Posterior cingulate gyrus (tissue), 11 donors: ENCODE measurements around the gene PANK4.
A peak's percentile ranks its signal among the peaks of the same experiment; 100 is the strongest.

Experiments
- DNase-seq, 10 donors: peaks; one replicate each; pipeline versions ENCODE4 v3.0.0 to v3.0.0-alpha.2; 2020 to 2021; ENCODE audit warnings: mixed read lengths in 3 of 10
- intact Hi-C: fragments of 100-400 bp; cut with DNase I; formaldehyde crosslinking; loops from one replicate; pipeline ENCODE4 v1.15.1; 2023

Gene PANK4

DNA sequence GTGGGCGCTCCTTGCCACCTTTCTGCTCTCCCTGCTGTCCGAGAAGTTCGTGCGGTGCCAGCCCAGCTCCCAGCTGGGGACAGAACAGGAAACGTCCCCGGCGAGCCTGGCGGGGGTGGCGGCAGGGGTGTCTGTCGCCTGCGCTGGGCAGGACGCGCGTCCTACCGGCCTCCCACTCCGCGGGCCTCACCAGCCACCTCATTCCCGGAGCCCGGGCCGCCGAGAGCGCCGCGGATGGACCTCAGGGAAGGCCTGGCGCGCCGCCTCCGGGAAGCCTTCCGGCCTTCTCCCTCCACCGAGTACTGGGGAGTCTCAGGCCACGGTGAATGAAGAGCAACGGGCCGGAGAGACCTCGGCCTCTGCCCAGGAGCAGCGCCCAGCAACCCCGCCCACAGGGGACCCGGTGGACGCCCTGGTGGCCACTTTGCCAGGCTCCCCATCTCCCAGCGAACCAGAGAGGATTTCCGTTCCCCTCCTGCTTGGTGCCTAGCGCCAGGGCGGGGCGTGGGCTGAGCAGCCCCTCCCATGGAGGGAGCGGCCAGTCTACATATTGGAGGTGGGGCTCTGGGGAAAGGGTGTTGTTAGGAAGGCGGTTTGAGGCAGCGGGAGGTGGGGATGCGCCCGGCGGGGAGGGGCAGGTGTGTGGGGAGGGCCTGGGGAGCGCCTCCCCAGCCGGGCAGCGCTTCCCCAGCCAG lies 20.3 kb upstream of the PANK4 start:
- DNase-seq = peak in 6 of 10 donors; percentile 54 to 93 (median 76)
- intact Hi-C loops = no loop called here

DNA sequence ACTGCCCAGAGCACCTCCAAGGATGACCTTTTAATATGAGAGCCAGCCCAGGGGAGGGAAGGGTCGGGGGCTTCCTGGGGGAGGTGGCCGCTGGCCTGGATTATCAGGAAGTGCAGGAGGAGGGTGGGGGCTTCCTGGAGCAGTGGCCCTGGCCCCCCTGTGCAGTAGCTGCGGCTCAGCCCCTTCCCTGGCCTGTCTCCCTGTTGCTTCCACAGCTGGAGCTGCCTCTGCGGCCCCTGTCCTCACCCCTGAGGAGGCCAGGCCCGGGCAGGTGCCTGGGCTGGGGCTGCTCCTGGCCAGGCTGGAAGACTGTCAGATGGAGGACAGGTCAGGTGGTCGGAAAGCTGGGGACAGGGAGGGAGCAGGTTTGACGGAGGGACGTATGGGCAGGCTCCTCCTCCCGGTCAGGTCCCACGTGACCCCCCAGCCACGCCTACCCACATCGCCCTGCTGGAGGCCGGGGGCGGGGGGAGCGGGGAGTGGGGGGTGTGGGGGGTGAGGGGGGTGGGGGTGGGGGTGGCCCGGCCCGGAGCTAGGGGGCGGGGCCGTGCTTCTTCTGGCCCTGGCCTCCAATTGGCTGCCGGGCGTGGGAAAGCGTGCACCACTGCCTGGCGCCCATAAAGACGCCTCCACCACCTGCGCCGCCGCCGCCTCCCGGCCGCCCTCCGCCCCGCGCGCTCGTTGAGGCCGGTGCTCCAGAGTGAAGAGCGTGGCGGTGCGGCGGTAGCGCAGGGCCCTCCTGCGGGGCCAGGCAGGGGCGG lies 19.5 kb upstream of the PANK4 start:
- DNase-seq = peak; percentile 64 to 97 (median 76)
- intact Hi-C loops = no loop called here

DNA sequence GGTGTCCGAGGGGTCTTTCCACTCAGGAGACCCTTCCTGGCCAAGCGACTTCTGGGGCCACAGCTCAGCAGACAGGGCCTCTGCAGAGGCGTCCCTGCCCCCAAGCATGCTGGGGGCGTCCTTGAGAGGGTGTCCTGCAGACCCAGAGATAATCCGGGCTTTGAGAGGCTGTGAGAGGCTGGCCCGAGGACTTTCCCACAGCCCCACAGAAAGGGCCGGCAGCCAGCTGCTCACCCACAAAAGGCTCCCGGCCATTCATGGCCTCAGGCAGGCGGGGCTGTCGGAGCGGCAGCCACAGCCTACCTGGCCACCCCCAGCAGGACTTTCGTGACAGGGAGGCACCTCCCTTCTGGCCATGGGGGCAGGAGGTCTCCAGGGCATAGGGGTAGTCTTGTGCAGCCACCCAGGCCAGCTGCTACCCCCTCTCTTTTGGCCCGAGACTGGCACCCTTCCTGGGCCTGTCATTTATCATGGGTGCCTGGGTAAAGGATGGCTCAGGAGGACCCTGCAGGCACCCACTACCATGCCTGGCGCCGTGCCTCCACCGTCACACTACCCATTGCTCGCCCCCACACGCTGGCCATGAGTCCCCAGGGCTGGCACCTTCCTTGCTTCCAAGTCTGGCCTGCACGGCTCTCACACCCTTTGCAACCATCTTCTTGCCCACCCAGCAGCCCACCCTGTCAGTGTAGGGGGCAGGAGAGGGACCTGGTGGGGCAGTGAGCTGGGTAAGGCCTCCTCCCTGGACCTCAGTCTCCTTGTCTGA lies 18.7 kb upstream of the PANK4 start:
- intact Hi-C loops = loop anchor here (5.0 kb wide), 1 partner anchor 88 kb away; no protein-coding TSS in a partner anchor
- no peak for DNase-seq

DNA sequence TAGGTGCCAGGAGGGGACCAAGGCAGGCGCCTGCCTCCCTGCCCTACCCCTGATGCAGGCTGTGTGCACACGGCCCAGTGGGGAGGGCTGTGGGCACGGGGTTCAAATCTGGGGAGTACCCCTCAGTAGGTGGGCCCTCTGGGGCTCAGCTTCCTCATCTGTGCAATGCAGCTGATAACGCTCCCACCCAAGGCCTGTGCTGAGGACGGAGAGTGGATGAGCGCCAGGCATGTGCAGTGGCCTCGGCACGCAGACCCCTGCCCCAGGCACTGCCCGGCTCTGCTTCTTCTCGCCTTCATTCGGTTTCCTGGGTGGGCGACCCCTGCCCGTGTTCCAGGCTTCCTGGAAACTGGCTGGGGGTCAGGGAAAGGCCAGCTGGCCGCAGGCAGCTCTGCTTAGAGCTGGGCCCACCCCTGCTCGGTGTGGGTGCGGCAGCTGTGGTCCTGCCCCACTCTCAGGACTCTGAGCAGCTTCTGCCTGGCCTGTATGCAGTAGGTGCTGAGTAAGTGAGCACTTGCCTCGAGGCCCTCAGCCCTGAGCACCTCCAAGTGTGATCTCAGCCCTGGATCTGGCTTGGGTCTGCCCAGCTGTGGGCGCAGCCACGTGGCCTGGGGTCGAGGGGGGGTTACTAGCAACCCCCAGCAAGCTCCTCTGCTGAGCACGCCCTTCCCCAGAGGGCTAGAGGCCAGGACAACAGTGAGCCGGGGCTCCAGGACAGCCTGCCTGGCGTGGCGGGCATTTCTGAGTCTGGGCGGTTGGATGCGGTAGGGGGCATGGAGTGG lies 17.9 kb upstream of the PANK4 start:
- intact Hi-C loops = loop anchor here (5.0 kb wide), 1 partner anchor 87 kb away; no protein-coding TSS in a partner anchor
- peak in 1 of 10 donors; percentile 41 for DNase-seq

DNA sequence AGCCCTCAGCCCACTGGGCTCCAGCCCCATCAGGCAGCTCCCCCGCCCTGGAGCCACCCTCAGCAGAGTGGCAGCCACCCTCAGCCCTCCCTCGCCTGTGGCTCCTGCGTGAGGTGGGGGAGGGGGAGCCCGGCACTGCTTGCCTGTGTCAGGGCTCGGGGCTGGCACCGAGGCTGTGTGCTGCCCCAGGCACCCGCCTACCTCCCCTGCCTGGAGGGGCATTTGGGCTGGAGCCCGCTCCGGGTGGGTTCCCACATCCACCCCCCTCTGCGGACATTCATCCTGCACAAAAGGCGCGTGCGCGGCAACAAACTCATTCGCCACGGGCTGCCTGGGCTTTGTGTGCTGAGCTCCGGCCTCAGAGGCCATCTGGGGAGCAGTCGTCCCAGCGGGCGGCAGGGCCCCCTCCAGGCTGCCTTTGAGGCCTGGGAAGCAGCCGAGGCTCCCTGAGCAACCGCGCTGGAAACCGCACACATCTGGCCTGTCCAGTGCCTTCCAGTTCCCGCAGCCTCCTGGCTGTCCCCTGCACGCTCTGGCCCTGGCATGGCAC lies 17.2 kb upstream of the PANK4 start:
- intact Hi-C loops = loop anchor here (5.0 kb wide), 1 partner anchor 86 kb away; no protein-coding TSS in a partner anchor
- peak in 7 of 10 donors; percentile 42 to 93 (median 74) for DNase-seq

DNA sequence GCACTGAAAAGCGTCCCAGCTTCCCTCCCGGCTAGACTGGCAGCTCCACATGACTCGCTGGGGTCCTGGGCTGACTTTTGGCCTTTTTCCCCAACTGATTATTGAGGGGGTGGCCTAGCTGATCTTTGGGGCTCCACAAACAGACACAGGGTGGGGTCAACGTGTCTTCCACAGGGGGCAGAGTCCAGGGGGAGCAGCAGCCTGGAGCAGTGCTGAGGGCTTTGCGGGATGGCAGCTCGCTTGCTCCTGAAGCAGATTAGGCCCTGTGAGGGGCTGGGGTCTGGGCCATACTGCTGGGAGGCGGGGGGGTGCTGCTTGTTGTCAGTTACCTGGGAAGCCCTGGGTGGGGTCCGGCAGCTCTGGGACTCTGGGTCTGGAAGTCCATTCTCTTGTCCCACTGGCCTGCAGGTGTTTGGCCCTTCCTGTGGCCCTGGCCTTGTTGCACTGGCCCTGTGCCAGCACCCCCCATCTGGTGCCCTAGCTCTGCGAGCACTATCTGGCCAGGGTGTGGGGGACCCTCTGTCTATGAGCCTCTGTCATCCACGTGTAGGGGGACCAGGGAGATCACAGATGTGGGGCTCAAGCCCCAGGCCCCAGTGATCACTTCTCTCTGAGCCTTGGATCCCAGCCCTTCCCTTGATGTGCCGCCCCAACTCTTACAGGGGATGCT lies 16.0 kb upstream of the PANK4 start:
- intact Hi-C loops = loop anchor here (5.0 kb wide), 1 partner anchor 85 kb away; no protein-coding TSS in a partner anchor
- no peak for DNase-seq

DNA sequence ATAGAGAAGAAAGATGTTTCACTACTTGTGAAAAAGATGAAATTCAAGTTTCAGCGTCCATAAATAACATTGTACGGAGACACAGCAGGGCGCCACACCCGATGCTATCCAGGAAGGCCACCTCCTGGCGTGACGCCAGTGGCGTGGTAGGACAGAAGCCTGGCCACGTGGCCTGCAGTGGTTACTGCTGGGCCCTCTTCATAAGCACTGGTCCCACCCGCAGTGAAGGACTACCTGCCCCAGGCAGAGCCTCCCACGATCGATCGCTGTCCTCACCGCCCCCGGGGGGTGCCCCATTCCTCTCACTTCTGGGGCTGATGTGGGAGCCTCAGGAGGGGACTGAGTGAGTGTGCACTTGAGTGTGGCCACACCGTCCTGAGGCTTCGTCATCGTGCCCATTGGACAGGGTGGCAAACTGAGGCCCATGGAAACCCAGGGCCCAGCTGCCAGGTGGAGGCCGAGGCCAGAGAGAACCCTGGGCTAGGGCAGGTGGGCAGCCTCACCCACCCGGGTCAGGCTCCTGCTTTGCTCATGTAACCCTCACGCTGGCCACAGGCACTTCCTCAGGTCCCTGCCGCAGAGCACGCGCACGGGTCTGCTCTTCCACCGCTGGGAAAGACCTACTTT lies 15.3 kb upstream of the PANK4 start:
- intact Hi-C loops = loop anchor here (5.0 kb wide), 1 partner anchor 84 kb away; no protein-coding TSS in a partner anchor
- no peak for DNase-seq

DNA sequence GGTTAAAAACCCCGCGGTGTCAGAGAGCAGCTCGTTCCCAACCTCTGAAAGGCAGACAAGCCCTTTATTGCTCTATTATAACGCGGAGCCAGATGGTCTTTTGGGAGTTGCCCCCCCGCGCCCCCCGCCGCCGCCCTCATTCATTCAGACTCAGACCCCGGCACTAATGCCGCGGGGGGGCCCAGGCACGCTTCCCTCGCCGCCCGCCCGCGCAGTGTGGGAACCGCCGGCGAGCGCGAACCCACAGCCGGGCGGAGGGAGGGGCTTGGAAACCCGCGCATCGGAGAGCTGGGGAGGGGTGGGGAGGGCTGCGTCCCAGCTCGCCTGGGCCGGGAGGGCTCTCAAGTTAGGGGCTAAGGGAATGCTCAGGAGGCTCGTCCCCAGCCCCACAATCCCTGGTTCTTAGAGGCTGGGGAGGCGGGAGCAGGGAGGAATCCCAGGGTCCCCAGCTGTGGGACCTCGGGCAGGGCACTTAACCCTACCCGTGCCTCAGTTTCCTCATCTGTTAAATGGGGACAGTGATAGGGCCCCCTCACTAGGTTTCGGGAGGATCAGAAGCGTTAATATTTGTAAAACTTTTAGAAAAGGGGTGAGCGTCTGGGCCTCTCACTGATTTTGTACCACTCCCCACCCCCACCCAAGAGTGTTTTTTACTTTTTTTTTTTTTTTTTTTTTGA lies 14.6 kb upstream of the PANK4 start:
- intact Hi-C loops = loop anchor here (5.0 kb wide), 1 partner anchor 84 kb away; no protein-coding TSS in a partner anchor
- DNase-seq = no peak

DNA sequence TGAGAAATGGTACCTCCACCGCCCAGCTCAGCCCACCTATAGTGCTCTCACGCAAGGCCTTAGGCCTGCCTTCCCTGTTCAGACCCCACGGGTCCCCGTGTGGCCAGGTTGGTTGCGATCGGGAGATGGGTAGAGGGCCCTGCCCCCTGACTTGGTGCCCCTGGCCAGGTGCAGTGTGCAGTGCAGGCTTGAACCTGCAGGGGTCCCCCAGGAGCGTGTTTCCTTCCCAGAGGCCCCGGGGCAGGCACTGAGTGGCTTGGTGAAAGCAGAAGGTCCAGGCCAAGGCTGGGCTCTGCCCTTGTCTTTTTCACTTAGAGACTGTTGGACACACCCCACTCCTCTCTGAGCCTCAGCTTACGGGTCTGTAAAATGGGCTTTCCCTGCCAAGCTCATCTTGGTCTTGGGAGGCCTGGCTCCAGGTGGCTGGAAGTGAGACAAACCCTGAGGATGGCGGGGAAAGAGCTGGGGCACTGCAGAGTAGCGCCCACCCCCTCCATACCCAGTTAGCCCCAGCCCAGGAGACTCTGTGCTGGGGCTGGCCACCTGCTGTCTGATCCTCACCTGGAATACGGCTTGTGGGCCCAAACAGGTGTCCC lies 13.0 kb upstream of the PANK4 start:
- no peak for DNase-seq
- intact Hi-C loops = no loop called here

DNA sequence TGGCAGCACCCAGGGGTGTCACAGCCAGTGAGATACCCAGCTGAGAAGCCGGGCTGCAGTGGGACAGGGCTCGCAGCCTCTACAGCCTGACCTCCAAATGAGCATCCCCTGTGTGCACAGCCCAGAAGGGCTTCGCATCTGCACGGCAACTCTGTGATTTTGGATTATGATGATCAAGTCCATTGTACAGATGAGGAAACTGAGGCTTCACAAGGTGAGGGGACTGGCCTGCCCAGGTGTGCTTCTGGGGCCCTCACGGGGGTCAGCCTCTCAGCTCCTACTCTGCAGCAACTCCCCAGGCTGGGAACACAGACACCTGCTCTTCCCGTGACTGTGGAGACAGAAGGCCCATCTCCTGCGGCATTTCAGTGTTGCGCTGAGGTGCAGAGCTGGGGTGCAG lies 12.5 kb upstream of the PANK4 start:
- intact Hi-C loops = no loop called here

DNA sequence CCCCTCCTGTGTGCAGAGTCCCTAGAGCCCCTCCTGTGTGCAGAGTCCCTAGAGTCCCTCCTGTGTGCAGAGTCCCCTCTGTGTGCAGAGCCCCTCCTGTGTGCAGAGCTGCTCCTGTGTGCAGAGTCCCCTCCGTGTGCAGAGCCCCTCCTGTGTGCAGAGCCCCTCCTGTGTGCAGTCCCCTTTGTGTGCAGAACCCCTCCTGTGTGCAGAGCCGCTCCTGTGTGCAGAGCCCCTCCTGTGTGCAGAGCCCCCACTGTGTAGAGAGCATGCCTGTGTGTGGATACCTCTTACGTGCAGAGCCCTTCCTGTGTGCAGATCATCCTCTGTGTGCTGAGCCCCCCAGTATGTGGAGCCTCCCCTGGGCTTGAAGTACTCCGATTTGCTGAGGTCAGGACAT lies 12.0 kb upstream of the PANK4 start:
- intact Hi-C loops = no loop called here
- DNase-seq = no peak

More for the DNA sequence above, 12.5 kb upstream of the PANK4 start:
- no peak for DNase-seq

DNA sequence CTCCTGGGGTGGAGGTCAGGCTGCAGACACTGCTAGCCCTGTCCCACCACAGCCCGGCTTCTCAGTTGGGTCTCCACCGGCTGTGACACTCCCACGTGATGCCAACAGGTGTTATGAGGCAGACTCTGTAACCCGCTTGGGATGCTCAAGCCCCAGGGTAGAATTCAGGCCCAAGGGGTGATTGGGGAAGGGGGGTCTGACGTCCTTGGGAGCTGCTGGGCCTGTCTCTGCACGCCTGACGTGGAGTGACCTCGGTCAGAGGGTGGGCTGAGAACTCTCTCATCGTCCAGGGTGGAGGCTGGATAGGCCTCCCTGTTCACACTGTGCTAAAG lies 11.4 kb upstream of the PANK4 start:
- intact Hi-C loops = no loop called here
- no peak for DNase-seq

DNA sequence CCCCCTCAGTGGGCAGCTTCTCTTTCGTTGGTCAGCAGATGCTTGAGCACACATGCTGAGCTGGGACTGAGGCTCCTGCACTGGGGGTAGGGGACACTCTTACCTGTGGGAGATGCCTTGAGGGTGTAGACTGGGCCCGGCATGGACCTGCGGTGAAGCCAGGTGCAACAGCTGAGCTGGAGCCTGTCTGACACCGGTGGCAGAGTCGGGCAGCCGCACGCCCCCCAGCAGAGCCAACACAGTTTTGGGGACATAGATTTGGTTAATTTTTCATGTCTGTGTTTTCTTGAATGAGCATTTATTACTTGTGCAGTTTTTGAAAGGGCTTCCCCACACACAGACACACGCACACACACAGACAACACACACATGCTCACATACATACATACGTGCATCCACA lies 9.6 kb upstream of the PANK4 start:
- intact Hi-C loops = no loop called here
- DNase-seq = no peak

DNA sequence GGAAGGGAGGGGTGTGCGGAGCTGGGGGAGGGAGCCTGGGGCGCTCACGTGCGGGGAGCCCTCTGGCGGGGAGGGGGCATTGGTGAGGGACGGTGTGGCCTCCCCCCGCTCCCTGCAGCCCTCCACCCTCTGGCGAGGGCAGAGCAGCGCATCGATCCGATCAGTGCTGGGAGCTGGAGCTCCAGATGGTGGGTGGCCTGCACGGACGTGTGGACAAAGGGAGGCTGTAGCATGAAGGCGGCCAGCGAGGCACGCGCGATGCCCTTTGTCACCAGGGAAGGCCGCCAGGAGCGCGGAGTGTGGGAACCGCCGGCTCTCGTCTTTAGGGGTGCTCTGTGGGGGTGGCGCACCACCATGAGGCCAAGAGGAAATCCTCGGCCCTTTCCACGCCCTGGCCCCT lies 9.1 kb upstream of the PANK4 start:
- intact Hi-C loops = no loop called here
- no peak for DNase-seq

DNA sequence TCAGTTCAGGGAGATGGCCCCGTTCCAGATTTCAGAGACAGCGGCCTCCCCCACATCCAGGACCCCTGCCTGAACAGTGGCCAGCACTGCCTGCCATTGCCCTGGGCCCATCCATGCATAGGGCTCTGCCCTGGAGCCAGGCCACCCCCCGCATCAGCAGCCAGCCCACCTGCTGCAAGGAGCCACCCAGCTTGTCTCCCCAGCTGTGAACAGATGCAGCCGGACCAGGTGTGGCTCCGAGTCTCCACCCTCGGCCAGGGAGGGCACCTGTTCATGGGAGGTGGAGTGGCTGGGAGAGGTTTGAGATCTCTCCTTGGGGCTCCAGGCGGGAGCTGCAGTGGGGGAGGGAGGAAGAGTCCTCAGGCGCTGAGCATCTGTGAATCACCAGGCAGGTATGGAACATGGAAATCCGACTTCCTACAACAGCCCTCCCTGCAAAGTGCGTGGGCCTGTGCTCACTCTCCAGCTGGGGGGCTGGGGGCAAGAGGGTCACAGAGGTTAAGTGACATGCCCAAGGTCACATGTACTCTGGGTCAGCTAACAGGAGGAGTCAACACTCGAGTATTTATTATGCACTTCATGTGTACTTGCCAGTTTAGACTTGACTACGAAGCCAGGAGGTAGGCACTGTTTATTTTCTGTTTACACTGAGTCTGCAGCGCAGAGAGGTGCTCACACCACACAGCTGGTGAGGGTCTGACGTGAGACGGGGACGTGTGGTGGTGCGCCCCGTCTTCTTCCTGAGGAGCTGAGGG lies 8.5 kb upstream of the PANK4 start:
- intact Hi-C loops = no loop called here
- DNase-seq = no peak

DNA sequence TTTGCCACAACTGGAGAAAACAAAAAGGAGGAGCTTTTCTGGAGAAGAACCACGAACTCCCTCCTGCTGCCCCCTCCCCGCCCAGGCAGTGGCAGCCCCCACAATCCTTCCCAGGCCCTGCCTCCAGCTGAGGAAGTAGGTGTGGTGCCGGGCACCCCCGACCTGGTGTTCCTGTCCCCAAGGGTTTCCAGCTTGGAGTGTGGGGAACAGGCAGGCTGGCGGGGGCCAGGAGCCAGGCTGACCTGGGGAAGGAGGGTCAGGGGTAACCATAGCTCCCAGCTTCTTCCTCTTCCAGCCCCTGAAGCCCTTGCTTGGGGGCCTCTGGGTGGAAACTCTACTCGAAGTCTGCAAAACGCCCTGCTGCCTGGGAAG lies 7.9 kb upstream of the PANK4 start:
- intact Hi-C loops = no loop called here
- no peak for DNase-seq

DNA sequence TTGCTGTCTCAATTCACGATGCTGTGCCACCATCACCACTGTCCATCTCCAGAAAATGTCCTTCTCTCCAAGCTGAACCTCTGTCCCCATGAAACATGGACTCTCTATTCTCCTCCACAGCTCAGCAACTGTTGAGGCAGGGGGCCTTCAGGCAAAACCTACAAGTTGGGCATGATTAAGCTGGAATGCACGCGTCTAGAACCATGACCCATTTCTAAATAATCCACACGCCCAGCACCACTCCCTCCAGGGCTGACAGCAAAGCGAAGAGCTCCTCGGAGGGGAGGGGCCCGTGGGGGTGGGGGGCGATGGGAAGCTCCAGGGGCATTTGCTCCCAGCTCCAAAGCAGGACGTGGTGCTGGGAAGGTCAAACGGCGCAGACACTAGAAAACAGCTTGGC lies 7.0 kb upstream of the PANK4 start:
- no peak for DNase-seq
- intact Hi-C loops = no loop called here
